GM23338 (cell line): ENCODE results near the gene PFKFB2. TPM values are rescaled to one million over a fixed set of nuclear protein-coding genes. Genes with fewer than 3 reads are reported as not detected.

Source experiments
- STAT1 ChIP-seq: IDR thresholded peaks from one replicate; pipeline ENCODE4 v1.6.1; 2016; ENCODE audit warnings: antibody characterized with exemption; ENCODE audit not compliant: unreplicated experiment
- ZNF462 ChIP-seq: fragments of 250-450 bp; sonication (Bioruptor Pico); IDR thresholded peaks from 2 replicates; pipeline ENCODE4 v1.5.0; 2020; ENCODE audit warnings: mild to moderate bottlenecking, moderate library complexity
- polyA plus RNA-seq: library from polyadenylated mRNA; unstranded; fragments of >200 nt; fragmentation: Nextera tagmentation; extraction: Ambion mirVana; gene quantifications from 2 replicates; pipeline ENCODE4 v1.2.1, GENCODE V29; 2016
- total RNA-seq: library from RNA; depleted of rRNA; stranded (reverse); fragments of >200 nt; shearing (Covaris generic); gene quantifications from 2 replicates; pipeline ENCODE4 v1.2.3, GENCODE V29; 2014
- TF ChIP-seq, protein P1 (sequence below): IDR thresholded peaks from one replicate; pipeline ENCODE4 v1.6.1; 2018; ENCODE audit warnings: antibody characterized with exemption; ENCODE audit not compliant: unreplicated experiment
- TF ChIP-seq, protein P2 (sequence below): IDR thresholded peaks from 2 replicates; pipeline ENCODE4 v1.6.1; 2016; ENCODE audit warnings: antibody characterized with exemption

PFKFB2 gene
- total and polyA plus RNA-seq, 2 experiments from 2014 or later, result 4.9 to 14.8 TPM

DNA sequence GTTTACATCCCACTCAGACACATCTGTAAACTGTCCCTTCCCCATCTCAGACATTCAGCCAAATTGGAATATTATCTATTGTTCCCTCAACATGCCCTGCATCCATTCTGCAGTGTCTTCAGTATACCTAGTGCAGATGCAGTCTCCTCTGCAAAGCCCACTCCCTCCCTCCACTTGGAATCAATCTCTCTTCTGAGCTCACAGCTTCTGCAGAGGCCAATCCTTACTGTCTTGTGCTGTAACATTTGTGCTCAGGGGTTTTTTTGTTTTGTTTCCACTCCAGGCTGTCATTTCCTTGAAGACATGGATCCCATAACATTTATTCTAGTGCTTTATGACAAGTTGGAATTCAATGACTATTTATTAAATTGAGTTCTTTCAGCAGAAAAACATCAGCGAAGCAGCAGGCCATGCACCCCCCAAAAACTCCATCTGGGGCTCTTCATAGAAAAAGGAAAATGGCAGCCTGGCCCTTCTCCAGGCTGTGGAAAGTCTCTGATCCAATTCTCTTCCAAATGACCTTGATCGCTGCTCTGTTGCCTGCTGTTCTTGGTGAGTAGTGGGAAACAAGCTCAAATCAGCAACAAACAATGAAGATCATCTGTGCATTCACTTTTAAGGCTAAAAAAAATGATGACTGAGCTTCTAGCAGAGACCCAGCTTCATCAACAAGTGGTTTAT lies 59.7 kb downstream of the PFKFB2 start (continued):
- TF ChIP-seq ZNF462 (CRISPR knock-in tag), result no peak
- TF ChIP-seq, protein P1, sequence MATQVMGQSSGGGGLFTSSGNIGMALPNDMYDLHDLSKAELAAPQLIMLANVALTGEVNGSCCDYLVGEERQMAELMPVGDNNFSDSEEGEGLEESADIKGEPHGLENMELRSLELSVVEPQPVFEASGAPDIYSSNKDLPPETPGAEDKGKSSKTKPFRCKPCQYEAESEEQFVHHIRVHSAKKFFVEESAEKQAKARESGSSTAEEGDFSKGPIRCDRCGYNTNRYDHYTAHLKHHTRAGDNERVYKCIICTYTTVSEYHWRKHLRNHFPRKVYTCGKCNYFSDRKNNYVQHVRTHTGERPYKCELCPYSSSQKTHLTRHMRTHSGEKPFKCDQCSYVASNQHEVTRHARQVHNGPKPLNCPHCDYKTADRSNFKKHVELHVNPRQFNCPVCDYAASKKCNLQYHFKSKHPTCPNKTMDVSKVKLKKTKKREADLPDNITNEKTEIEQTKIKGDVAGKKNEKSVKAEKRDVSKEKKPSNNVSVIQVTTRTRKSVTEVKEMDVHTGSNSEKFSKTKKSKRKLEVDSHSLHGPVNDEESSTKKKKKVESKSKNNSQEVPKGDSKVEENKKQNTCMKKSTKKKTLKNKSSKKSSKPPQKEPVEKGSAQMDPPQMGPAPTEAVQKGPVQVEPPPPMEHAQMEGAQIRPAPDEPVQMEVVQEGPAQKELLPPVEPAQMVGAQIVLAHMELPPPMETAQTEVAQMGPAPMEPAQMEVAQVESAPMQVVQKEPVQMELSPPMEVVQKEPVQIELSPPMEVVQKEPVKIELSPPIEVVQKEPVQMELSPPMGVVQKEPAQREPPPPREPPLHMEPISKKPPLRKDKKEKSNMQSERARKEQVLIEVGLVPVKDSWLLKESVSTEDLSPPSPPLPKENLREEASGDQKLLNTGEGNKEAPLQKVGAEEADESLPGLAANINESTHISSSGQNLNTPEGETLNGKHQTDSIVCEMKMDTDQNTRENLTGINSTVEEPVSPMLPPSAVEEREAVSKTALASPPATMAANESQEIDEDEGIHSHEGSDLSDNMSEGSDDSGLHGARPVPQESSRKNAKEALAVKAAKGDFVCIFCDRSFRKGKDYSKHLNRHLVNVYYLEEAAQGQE, result no peak
- no peak for TF ChIP-seq STAT1
- TF ChIP-seq, protein P2, sequence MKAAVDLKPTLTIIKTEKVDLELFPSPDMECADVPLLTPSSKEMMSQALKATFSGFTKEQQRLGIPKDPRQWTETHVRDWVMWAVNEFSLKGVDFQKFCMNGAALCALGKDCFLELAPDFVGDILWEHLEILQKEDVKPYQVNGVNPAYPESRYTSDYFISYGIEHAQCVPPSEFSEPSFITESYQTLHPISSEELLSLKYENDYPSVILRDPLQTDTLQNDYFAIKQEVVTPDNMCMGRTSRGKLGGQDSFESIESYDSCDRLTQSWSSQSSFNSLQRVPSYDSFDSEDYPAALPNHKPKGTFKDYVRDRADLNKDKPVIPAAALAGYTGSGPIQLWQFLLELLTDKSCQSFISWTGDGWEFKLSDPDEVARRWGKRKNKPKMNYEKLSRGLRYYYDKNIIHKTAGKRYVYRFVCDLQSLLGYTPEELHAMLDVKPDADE, result no peak
